Panc1 (cell line): ENCODE data around the gene PEX13. TPM values are rescaled to one million over a fixed set of nuclear protein-coding genes. Genes with fewer than 3 reads are reported as not detected.

ENCODE experiments used
- ATAC-seq: fragments of 200-7000 bp; cut with Tn5 transposase; 2 replicates; pipeline ENCODE4 v1.9.1; 2020; ENCODE audit warnings: mild to moderate bottlenecking, moderate library complexity
- BruUV-seq: library from RNA; stranded (reverse); fragments of 400-500 nt; replicated peaks from 2 replicates; lab custom pipeline; 2021; lab: Mats Ljungman, UMichigan
- CTCF ChIA-PET: fragments of 300-600 bp; sonication (Branson Sonifier 250); formaldehyde crosslinking; loops from one replicate; lab custom pipeline; 2022; ENCODE audit warnings: antibody characterized with exemption; lab: Charles Lee
- POLR2A ChIA-PET: fragments of 300-600 bp; sonication (Branson Sonifier 250); formaldehyde crosslinking; loops from one replicate; lab custom pipeline; 2022; ENCODE audit warnings: antibody characterized with exemption; lab: Charles Lee
- DNase-seq: peaks from one replicate; pipeline ENCODE4 v3.0.0-alpha.2; 2010; ENCODE audit warnings: low read depth, low spot score
- H3K27ac ChIP-seq: 2 replicates; pipeline ENCODE4 v1.5.1; 2011; ENCODE audit warnings: mild to moderate bottlenecking, low read length, inconsistent platforms
- H3K27me3 ChIP-seq: fragments of 200-500 bp; sonication (Bioruptor generic); 2 replicates; pipeline ENCODE4 v1.6.0; 2014; ENCODE audit warnings: low read length, inconsistent platforms; ENCODE audit not compliant: control insufficient read depth, insufficient read depth
- H3K36me3 ChIP-seq: fragments of 200-500 bp; sonication (Bioruptor generic); 2 replicates; pipeline ENCODE4 v1.5.1; 2014; ENCODE audit warnings: inconsistent platforms, mild to moderate bottlenecking, low read length, moderate library complexity; ENCODE audit not compliant: control insufficient read depth, insufficient read depth
- H3K4me1 ChIP-seq: 2 replicates; pipeline ENCODE4 v1.5.1; 2011; ENCODE audit warnings: inconsistent platforms, mild to moderate bottlenecking, low read length, moderate library complexity; ENCODE audit not compliant: control insufficient read depth, insufficient read depth
- H3K4me3 ChIP-seq, 2 experiments: 2 replicates each; pipeline ENCODE4 v1.5.1; 2011 to 2012; ENCODE audit warnings: low read depth in 2 of 2, low read length in 2 of 2, mild to moderate bottlenecking in 2 of 2, inconsistent platforms in 1 of 2, moderate library complexity in 1 of 2
- H3K9me3 ChIP-seq: fragments of 200-500 bp; sonication (Bioruptor generic); 2 replicates; pipeline ENCODE4 v1.5.1; 2014; ENCODE audit warnings: low read depth, mild to moderate bottlenecking, inconsistent platforms, low read length, moderate library complexity; ENCODE audit not compliant: control insufficient read depth, insufficient read depth
- CTCF ChIP-seq: fragments of 450-650 bp; IDR thresholded peaks from 2 replicates; pipeline ENCODE4 v1.5.1; 2017; ENCODE audit warnings: mild to moderate bottlenecking
- POLR2AphosphoS5 ChIP-seq: IDR thresholded peaks from 2 replicates; pipeline ENCODE4 v1.6.1; 2012; ENCODE audit warnings: mild to moderate bottlenecking, low read depth, low read length, moderate library complexity
- SIN3A ChIP-seq: IDR thresholded peaks from 2 replicates; pipeline ENCODE4 v1.6.1; 2012; ENCODE audit warnings: low read depth, mild to moderate bottlenecking, low read length, moderate library complexity, borderline replicate concordance; ENCODE audit not compliant: insufficient read depth
- TCF7L2 ChIP-seq: IDR thresholded peaks from 2 replicates; pipeline ENCODE4 v1.6.1; 2011; ENCODE audit warnings: mild to moderate bottlenecking, low read depth, low read length, inconsistent platforms
- in situ Hi-C: cut with HindIII; loops from 2 replicates; pipeline ENCODE4 v1.10.0; 2016; ENCODE audit warnings: low sequenced_read_pairs, low pct_unique_long_range_greater_than_20kb
- intact Hi-C: fragments of 100-400 bp; cut with micrococcal nuclease; formaldehyde crosslinking; loops from one replicate; pipeline ENCODE4 v1.10.0; 2022; ENCODE audit not compliant: unreplicated experiment
- total RNA-seq: library from RNA; stranded (reverse); gene quantifications from one replicate; pipeline ENCODE4 v1.2.1, GENCODE V29; 2021; ENCODE audit not compliant: unreplicated experiment
- TF ChIP-seq, protein P1 (sequence below), 2 experiments: IDR thresholded peaks; 2 replicates each; pipeline ENCODE4 v1.6.1; 2011 to 2012; ENCODE audit warnings: low read depth in 2 of 2, control low read depth in 1 of 2, low read length in 1 of 2, mild to moderate bottlenecking in 1 of 2, moderate library complexity in 1 of 2; ENCODE audit not compliant: insufficient read depth in 1 of 2

PEX13 gene
- total RNA-seq, 1 experiment from 2014 or later, result 24.7 TPM

DNA sequence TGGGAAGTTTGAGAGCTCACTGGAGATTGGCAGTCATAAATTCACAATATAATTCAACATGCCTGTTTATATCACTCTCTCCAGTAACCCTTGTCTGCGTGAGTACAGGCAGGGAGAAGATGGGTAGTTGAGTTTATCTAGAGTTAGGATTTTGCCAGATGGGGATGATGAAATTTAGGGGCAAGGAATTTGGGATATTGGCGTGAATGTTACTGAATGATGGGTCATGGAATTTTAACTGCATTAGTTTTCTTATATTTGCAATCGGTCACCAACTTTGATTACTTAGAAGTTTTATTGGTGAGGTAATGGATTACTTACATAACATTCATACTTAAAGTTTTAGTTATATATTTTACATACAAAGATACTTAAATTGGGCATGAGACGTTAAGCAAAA is 83.3 kb downstream of the PEX13 start:
- no TSS peak for BruUV-seq
- no peak overlapping the region for H3K27ac ChIP-seq
- ATAC-seq (no peak), DNase-seq (no peak)
- no peaks in the 10 kb centered on the region for H3K36me3 ChIP-seq
- H3K4me3 ChIP-seq, result no peak overlapping the region
- intact Hi-C loops, result no loop called here
- ChIA-PET CTCF (no interaction called here), POLR2A (no interaction called here)
- no peaks in the 10 kb centered on the region for H3K27me3 ChIP-seq
- H3K4me1 ChIP-seq, result no peaks in the 10 kb centered on the region
- TF ChIP-seq POLR2AphosphoS5, result no peak
- no peak for TF ChIP-seq CTCF
- TF ChIP-seq, protein P1, sequence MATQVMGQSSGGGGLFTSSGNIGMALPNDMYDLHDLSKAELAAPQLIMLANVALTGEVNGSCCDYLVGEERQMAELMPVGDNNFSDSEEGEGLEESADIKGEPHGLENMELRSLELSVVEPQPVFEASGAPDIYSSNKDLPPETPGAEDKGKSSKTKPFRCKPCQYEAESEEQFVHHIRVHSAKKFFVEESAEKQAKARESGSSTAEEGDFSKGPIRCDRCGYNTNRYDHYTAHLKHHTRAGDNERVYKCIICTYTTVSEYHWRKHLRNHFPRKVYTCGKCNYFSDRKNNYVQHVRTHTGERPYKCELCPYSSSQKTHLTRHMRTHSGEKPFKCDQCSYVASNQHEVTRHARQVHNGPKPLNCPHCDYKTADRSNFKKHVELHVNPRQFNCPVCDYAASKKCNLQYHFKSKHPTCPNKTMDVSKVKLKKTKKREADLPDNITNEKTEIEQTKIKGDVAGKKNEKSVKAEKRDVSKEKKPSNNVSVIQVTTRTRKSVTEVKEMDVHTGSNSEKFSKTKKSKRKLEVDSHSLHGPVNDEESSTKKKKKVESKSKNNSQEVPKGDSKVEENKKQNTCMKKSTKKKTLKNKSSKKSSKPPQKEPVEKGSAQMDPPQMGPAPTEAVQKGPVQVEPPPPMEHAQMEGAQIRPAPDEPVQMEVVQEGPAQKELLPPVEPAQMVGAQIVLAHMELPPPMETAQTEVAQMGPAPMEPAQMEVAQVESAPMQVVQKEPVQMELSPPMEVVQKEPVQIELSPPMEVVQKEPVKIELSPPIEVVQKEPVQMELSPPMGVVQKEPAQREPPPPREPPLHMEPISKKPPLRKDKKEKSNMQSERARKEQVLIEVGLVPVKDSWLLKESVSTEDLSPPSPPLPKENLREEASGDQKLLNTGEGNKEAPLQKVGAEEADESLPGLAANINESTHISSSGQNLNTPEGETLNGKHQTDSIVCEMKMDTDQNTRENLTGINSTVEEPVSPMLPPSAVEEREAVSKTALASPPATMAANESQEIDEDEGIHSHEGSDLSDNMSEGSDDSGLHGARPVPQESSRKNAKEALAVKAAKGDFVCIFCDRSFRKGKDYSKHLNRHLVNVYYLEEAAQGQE (IDR thresholded peaks at IDR 0.05; ENCODE audit: insufficient read depth in 1 of 2, low read depth in 2 of 2, low read length in 1 of 2), result no peak
- TF ChIP-seq TCF7L2, result no peak
- TF ChIP-seq SIN3A, result no peak
- H3K9me3 ChIP-seq, result no peaks in the 10 kb centered on the region
- in situ Hi-C loops, result no loop called here

Other genes with a start within 250 kb of the PEX13 start
- gene REL, start 136.1 kb upstream of the PEX13 start, total RNA-seq, result 10.0 TPM
- gene PUS10, start 535 bp downstream of the PEX13 start, total RNA-seq, result 5.2 TPM
- gene SANBR, start 48.2 kb downstream of the PEX13 start, total RNA-seq, result 18.8 TPM
- 7.7 TPM for gene C2orf74, start 144.5 kb downstream of the PEX13 start, total RNA-seq